ENCODE results near the gene PTTG1IP. TPM values are rescaled to one million over a fixed set of nuclear protein-coding genes. Genes with fewer than 3 reads are reported as not detected.

Gene PTTG1IP
- total RNA-seq (ENCODE audit: low replicate concordance) = 231 and 244 TPM in 2 replicates

GRCh38 chr21:44873356-44874239 is at the start of gene PTTG1IP:
TSS of gene PTTG1IP (minus strand) at chr21:44873690. CDS start at chr21:44873616, 74 bp downstream.

GRCh38 chr21:44920694-44921604 is 47.5 kb upstream of the PTTG1IP start, which contains the start of gene ITGB2:
TSS of gene ITGB2 (minus strand) at chr21:44920899. CDS start at chr21:44910782, 10,117 bp downstream.

GRCh38 chr21:44817914-44818639 is 55.4 kb downstream of the PTTG1IP start, which contains the start of gene SUMO3:
TSS of gene SUMO3 (minus strand) at chr21:44818062. CDS start at chr21:44817968, 94 bp downstream.

GRCh38 chr21:44801468-44802395 is 71.8 kb downstream of the PTTG1IP start, which contains the start of gene UBE2G2:
TSS of gene UBE2G2 (minus strand) at chr21:44801820. CDS start at chr21:44801748, 72 bp downstream.

Other genes with a start within 250 kb of the PTTG1IP start
- not detected in 2 replicates for gene KRTAP10-9, start 246.6 kb downstream of the PTTG1IP start, total RNA-seq (ENCODE audit: low replicate concordance)
- not detected in 2 replicates for gene KRTAP10-10, start 236.3 kb downstream of the PTTG1IP start, total RNA-seq (ENCODE audit: low replicate concordance)
- gene KRTAP10-11, start 227.3 kb downstream of the PTTG1IP start, total RNA-seq (ENCODE audit: low replicate concordance) = not detected in 2 replicates
- not detected in 2 replicates for gene KRTAP12-4, start 219.0 kb downstream of the PTTG1IP start, total RNA-seq (ENCODE audit: low replicate concordance)
- gene KRTAP12-3, start 215.8 kb downstream of the PTTG1IP start, total RNA-seq (ENCODE audit: low replicate concordance) = not detected in 2 replicates
- not detected in 2 replicates for gene KRTAP12-2, start 206.8 kb downstream of the PTTG1IP start, total RNA-seq (ENCODE audit: low replicate concordance)
- gene KRTAP12-1, start 191.5 kb downstream of the PTTG1IP start, total RNA-seq (ENCODE audit: low replicate concordance) = not detected in 2 replicates
- not detected in 2 replicates for gene KRTAP10-12, start 176.5 kb downstream of the PTTG1IP start, total RNA-seq (ENCODE audit: low replicate concordance)
- not detected in 2 replicates for gene TSPEAR, start 162.1 kb downstream of the PTTG1IP start, total RNA-seq (ENCODE audit: low replicate concordance)
- gene UBE2G2, start 71.9 kb downstream of the PTTG1IP start, total RNA-seq (ENCODE audit: low replicate concordance) = 61.3 and 64.7 TPM in 2 replicates
- gene SUMO3, start 55.6 kb downstream of the PTTG1IP start, total RNA-seq (ENCODE audit: low replicate concordance) = 78.1 and 123 TPM in 2 replicates
- gene ITGB2, start 47.2 kb upstream of the PTTG1IP start, total RNA-seq (ENCODE audit: low replicate concordance) = 0.30 TPM in 1 of 2 replicates, not detected in the other
- gene SLX9, start 66.3 kb upstream of the PTTG1IP start, total RNA-seq (ENCODE audit: low replicate concordance) = 16.0 and 24.7 TPM in 2 replicates
- 9.5 and 12.3 TPM in 2 replicates for gene ADARB1, start 200.9 kb upstream of the PTTG1IP start, total RNA-seq (ENCODE audit: low replicate concordance)